Mucosa of stomach (tissue), 1 donor: ENCODE results near the gene TCF20.

Source experiments
- H3K27me3 ChIP-seq: one replicate; pipeline ENCODE4 v1.7.0; 2013; ENCODE audit warnings: mild to moderate bottlenecking, low read length; ENCODE audit not compliant: control insufficient read depth, insufficient read depth
- H3K36me3 ChIP-seq: one replicate; pipeline ENCODE4 v1.7.0; 2013; ENCODE audit warnings: low read length; ENCODE audit not compliant: control insufficient read depth, insufficient read depth
- H3K4me1 ChIP-seq: one replicate; pipeline ENCODE4 v1.7.0; 2013; ENCODE audit warnings: mild to moderate bottlenecking, low read length; ENCODE audit not compliant: control insufficient read depth, insufficient read depth
- H3K4me3 ChIP-seq: one replicate; pipeline ENCODE4 v1.7.0; 2013; ENCODE audit warnings: low read length
- H3K9ac ChIP-seq: one replicate; pipeline ENCODE4 v1.7.0; 2013; ENCODE audit warnings: mild to moderate bottlenecking, low read length, moderate library complexity
- H3K9me3 ChIP-seq: one replicate; pipeline ENCODE4 v1.7.0; 2013; ENCODE audit warnings: mild to moderate bottlenecking, low read length, moderate library complexity; ENCODE audit not compliant: control insufficient read depth
- donor health status: Pancreatic carcinoma.

TCF20 gene

GRCh38 chr22:42308892-42309468 lies 38.5 kb upstream of the TCF20 start:
- no peaks in the 10 kb centered on the region for H3K9me3 ChIP-seq
- no peak overlapping the region for H3K9ac ChIP-seq
- no peaks in the 10 kb centered on the region for H3K27me3 ChIP-seq
- H3K36me3 ChIP-seq: no peaks in the 10 kb centered on the region
- peaks cover 21% of the 10 kb centered on the region for H3K4me1 ChIP-seq
- no peak overlapping the region for H3K4me3 ChIP-seq

GRCh38 chr22:42307806-42308563 lies 37.5 kb upstream of the TCF20 start:
- H3K9me3 ChIP-seq: no peaks in the 10 kb centered on the region
- peaks cover 21% of the 10 kb centered on the region for H3K4me1 ChIP-seq
- no peaks in the 10 kb centered on the region for H3K36me3 ChIP-seq
- H3K4me3 ChIP-seq: no peak overlapping the region
- H3K27me3 ChIP-seq: no peaks in the 10 kb centered on the region
- H3K9ac ChIP-seq: no peak overlapping the region

DNA sequence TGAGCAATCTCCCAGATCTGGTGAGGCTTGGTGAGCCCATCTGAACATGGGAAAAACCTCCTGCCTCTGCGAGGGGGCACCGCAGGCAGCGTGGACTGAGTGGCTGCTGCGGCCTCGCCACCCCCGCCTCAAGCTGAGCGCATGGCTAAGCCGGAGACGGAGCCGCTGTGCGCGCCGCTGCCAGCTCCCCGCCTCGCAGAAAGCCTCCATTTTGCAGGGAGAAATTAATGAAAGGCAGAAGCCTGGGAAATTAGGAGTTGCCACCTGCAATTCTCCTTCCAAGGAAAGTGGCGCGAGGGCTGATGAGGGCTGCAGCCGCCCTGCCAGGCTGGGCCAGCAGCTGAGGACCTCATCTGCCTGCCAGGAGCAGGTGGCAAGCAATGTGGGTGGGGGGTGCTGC lies 35.6 kb upstream of the TCF20 start:
- Histone ChIP-seq H3K9me3 (no peaks in the 10 kb centered on the region), H3K27me3 (no peaks in the 10 kb centered on the region), H3K4me3 (no peak overlapping the region), H3K4me1 (peaks cover 27% of the 10 kb centered on the region), H3K9ac (no peak overlapping the region), H3K36me3 (no peaks in the 10 kb centered on the region)

GRCh38 chr22:42304324-42304790 lies 33.9 kb upstream of the TCF20 start:
- no peaks in the 10 kb centered on the region for H3K9me3 ChIP-seq
- H3K9ac ChIP-seq: no peak overlapping the region
- H3K36me3 ChIP-seq: no peaks in the 10 kb centered on the region
- no peaks in the 10 kb centered on the region for H3K27me3 ChIP-seq
- H3K4me3 ChIP-seq: no peak overlapping the region
- H3K4me1 ChIP-seq: peaks cover 43% of the 10 kb centered on the region

DNA sequence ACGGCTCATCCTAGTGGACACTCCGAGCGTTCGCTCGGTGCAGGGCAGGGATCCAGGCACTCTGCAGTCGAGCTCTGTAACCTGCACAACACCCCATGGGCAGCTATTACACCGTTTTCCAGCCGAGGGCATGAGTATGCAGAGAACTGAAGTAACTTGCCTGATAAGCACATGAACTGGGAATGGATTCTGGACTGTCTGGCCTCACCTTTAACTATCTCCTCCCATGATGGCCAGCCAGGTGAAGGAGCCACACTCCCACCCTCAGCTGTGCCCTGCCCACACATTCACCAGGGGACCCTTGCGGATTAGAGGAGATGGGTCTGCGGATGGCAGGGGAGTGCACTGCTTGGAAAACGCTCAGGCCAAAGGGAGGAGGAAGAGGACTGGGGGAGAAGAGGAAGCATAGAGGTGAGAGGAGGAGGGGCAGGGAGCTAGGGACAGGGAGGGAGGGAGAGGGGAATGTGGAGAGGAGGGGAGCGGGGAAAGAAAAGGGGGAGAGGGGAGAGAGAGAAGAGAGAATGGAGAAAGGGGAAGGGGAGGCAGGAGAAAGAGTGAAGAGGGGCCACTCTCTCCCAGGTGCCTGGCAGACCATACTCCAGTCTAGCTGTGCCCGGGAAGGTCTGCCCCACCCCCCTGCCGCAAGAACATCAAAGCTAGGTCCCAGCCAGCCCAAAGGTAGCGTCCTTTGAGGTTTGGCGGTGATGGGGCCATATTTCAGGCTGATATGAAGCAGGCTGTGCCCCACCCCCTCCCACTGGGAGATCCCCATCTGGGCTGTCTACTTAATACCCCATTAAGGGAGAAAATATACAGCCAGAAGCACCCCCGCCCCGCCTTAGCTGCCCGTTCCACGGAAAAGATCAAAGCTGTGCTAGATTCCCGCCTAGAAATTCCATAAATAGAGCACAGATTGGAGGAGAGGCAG lies 33.2 kb upstream of the TCF20 start:
- Histone ChIP-seq H3K9ac (no peak overlapping the region), H3K9me3 (no peaks in the 10 kb centered on the region), H3K36me3 (no peaks in the 10 kb centered on the region), H3K27me3 (no peaks in the 10 kb centered on the region), H3K4me1 (peaks cover 44% of the 10 kb centered on the region), H3K4me3 (no peak overlapping the region)

- H3K4me1 ChIP-seq: peaks cover 44% of the 10 kb centered on the region
- H3K9ac ChIP-seq: no peak overlapping the region
Measured at GRCh38 chr22:42301742-42302102, 31.3 kb upstream of the TCF20 start.

DNA sequence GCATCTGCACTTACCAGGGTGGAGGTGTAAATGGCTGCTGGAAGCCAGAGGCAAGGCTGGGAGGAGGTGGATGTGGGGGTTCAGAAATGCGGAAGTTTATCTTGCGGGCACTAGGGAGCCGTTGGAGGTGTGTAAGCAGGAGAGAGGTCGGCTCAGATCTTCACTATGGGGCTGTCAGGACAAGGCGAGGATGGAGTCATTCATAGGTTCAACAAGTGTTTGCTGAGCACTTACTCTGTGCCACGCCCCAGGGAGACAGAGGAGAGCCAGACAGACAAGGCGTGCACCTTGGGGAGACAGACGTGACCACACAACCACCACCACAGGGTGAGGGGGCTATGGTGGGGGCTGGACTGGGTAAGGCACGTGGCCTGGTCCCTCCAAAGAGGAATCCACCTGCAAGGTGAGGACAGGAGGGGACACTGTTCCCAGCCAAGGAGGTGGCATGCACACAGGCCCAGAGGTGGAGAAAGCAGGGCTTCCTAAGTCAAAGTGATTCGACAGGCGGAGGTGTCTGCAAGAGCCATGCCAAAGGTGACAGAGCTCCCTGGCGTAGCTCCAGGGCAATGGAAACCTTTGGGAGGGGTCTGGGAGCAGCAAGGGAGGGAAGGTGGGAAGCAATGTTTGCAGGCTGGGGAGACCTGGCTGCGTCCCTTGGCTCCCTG lies 30.8 kb upstream of the TCF20 start:
- peaks cover 44% of the 10 kb centered on the region for H3K4me1 ChIP-seq
- no peaks in the 10 kb centered on the region for H3K36me3 ChIP-seq
- no peaks in the 10 kb centered on the region for H3K9me3 ChIP-seq
- no peak overlapping the region for H3K9ac ChIP-seq
- no peaks in the 10 kb centered on the region for H3K27me3 ChIP-seq
- no peak overlapping the region for H3K4me3 ChIP-seq

More at GRCh38 chr22:42301742-42302102, 31.3 kb upstream of the TCF20 start:
- Histone ChIP-seq H3K36me3 (no peaks in the 10 kb centered on the region), H3K4me3 (no peak overlapping the region), H3K9me3 (no peaks in the 10 kb centered on the region), H3K27me3 (no peaks in the 10 kb centered on the region)

GRCh38 chr22:42300259-42301076 lies 30.0 kb upstream of the TCF20 start:
- Histone ChIP-seq H3K4me3 (no peak overlapping the region), H3K9me3 (no peaks in the 10 kb centered on the region), H3K4me1 (peaks cover 44% of the 10 kb centered on the region), H3K36me3 (no peaks in the 10 kb centered on the region), H3K27me3 (no peaks in the 10 kb centered on the region), H3K9ac (no peak overlapping the region)

GRCh38 chr22:42299586-42300258 lies 29.3 kb upstream of the TCF20 start:
- H3K4me1 ChIP-seq: peaks cover 44% of the 10 kb centered on the region
- H3K9ac ChIP-seq: no peak overlapping the region
- no peaks in the 10 kb centered on the region for H3K36me3 ChIP-seq
- no peaks in the 10 kb centered on the region for H3K27me3 ChIP-seq
- H3K9me3 ChIP-seq: no peaks in the 10 kb centered on the region
- H3K4me3 ChIP-seq: no peak overlapping the region

GRCh38 chr22:42298746-42299145 lies 28.3 kb upstream of the TCF20 start:
- no peaks in the 10 kb centered on the region for H3K27me3 ChIP-seq
- H3K9me3 ChIP-seq: no peaks in the 10 kb centered on the region
- no peaks in the 10 kb centered on the region for H3K36me3 ChIP-seq
- peaks cover 37% of the 10 kb centered on the region for H3K4me1 ChIP-seq
- H3K4me3 ChIP-seq: no peak overlapping the region
- no peak overlapping the region for H3K9ac ChIP-seq

DNA sequence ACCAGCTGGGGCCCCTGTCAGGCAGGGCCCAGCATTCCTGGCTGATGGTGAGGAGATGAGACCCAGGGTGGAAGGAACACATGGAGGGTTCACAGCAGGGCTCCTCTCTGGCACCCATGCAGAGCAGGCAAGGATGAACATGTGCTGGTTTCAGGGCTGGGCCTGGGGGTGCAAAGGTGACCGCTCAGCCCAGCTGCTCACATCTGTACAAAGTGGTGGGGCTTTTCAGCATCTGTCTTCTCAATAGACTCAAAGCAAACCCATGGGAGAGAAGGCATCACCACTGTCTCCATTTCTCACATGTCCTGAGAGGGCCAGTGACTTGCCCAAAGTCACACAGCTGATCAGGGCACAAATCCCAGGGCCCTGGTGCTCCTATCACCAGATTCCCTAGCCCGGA lies 27.3 kb upstream of the TCF20 start:
- H3K9ac ChIP-seq: no peak overlapping the region
- H3K4me3 ChIP-seq: no peak overlapping the region
- peaks cover 33% of the 10 kb centered on the region for H3K4me1 ChIP-seq
- no peaks in the 10 kb centered on the region for H3K9me3 ChIP-seq
- H3K36me3 ChIP-seq: no peaks in the 10 kb centered on the region
- no peaks in the 10 kb centered on the region for H3K27me3 ChIP-seq
